ENCODE measurements around the gene KCNMA1. TPM values are rescaled to one million over a fixed set of nuclear protein-coding genes. Genes with fewer than 3 reads are reported as not detected.

The KCNMA1 gene
- total RNA-seq, 1 experiment from 2014 or later = 0.49 TPM

- H3K9ac ChIP-seq (ENCODE audit: low read length) = no peak overlapping the region
These were observed 407.4 kb downstream of the KCNMA1 start for GRCh38 chr10:77230194-77230593.

More at GRCh38 chr10:77230194-77230593, 407.4 kb downstream of the KCNMA1 start:
- ATAC-seq = no peak
- no TSS peak for BruUV-seq (replicated peaks)
- no peaks in the 10 kb centered on the region for H3K79me2 ChIP-seq (ENCODE audit: insufficient read depth, low read length)
- H3K4me1 ChIP-seq (ENCODE audit: control insufficient read depth in 1 of 2, insufficient read depth in 2 of 2, low read length in 2 of 2) = no peaks in the 10 kb centered on the region
- POLR2A ChIA-PET = no interaction called here
- no peaks in the 10 kb centered on the region for H4K20me1 ChIP-seq (ENCODE audit: insufficient read depth)
- RAD21 ChIA-PET (ENCODE audit: low non-redundant PET in 1 of 2, low total read pairs in 2 of 2, uncharacterized antibody in 2 of 2, unreplicated experiment in 2 of 2) = no interaction called here
- no peak overlapping the region for H3K27ac ChIP-seq (ENCODE audit: low read depth, low read length)
- CTCF ChIA-PET = interaction anchor here (1.0 kb wide), 1 partner anchor 64 kb away, joined by 3 read pairs; no protein-coding TSS in a partner anchor
- intact Hi-C loops (cut with micrococcal nuclease) = no loop called here
- H3K36me3 ChIP-seq (ENCODE audit: control insufficient read depth in 1 of 2, insufficient read depth in 2 of 2, low read length in 2 of 2) = no peaks in the 10 kb centered on the region
- H3K4me3 ChIP-seq (replicated peaks in 1 of 2; ENCODE audit: low read depth in 1 of 2, low read length in 2 of 2) = no peak overlapping the region
- H3K9me2 ChIP-seq (ENCODE audit: insufficient read depth) = no peaks in the 10 kb centered on the region
- H2AFZ ChIP-seq (ENCODE audit: low read depth, low read length, poor library complexity, severe bottlenecking) = no peak overlapping the region
- DNase-seq (ENCODE audit: low read depth, low spot score) = no peak
- H3K9me3 ChIP-seq (ENCODE audit: control insufficient read depth in 1 of 2, insufficient read depth in 1 of 2, low read depth in 1 of 2, low read length in 2 of 2) = no peaks in the 10 kb centered on the region
- peaks cover 33% of the 10 kb centered on the region for H3K27me3 ChIP-seq (ENCODE audit: insufficient read depth, low read length)
- TF ChIP-seq FOSL1 (IDR thresholded peaks at IDR 0.05; ENCODE audit: low read depth) (no peak), ELF1 (IDR thresholded peaks at IDR 0.05; ENCODE audit: borderline replicate concordance, low read depth) (no peak), ATF3 (IDR thresholded peaks at IDR 0.05) (no peak), EGR1 (IDR thresholded peaks at IDR 0.05; ENCODE audit: low read depth) (no peak), ZFX (IDR thresholded peaks at IDR 0.05) (no peak), TCF7L2 (IDR thresholded peaks at IDR 0.05; ENCODE audit: borderline replicate concordance, extremely low read depth, insufficient read depth, insufficient read length) (no peak), REST (IDR thresholded peaks at IDR 0.05; ENCODE audit: low read depth) (no peak), MAX (IDR thresholded peaks at IDR 0.05) (no peak), POLR2A (IDR thresholded peaks at IDR 0.05; ENCODE audit: borderline replicate concordance, extremely low read depth, insufficient read depth, insufficient read length) (no peak), JUND (IDR thresholded peaks at IDR 0.05) (no peak), POLR2AphosphoS5 (IDR thresholded peaks at IDR 0.05; ENCODE audit: low read depth, low read length) (no peak), CBX3 (IDR thresholded peaks at IDR 0.05; ENCODE audit: low read depth) (no peak), RAD21 (IDR thresholded peaks at IDR 0.05; ENCODE audit: low read depth) (no peak), YY1 (IDR thresholded peaks at IDR 0.05; ENCODE audit: extremely low read depth, insufficient replicate concordance, low read depth, low read length) (no peak), ZNF274 (IDR thresholded peaks at IDR 0.05; ENCODE audit: low read depth, low read length) (no peak)
- no peak overlapping the region for H3K4me2 ChIP-seq (ENCODE audit: low read length)

Measured in HCT116 (cell line).